Measurements from ENCODE around the gene KLHL2. TPM values are rescaled to one million over a fixed set of nuclear protein-coding genes. Genes with fewer than 3 reads are reported as not detected.
"Not testable (repeated sequence)": the region's sequence is repeated elsewhere in the genome, so short reads cannot be mapped to it uniquely, and the experiment has no call there.

The KLHL2 gene
- total and polyA plus RNA-seq, 5 donors, result 5.3 to 15.5 (median 10.6) TPM

DNA sequence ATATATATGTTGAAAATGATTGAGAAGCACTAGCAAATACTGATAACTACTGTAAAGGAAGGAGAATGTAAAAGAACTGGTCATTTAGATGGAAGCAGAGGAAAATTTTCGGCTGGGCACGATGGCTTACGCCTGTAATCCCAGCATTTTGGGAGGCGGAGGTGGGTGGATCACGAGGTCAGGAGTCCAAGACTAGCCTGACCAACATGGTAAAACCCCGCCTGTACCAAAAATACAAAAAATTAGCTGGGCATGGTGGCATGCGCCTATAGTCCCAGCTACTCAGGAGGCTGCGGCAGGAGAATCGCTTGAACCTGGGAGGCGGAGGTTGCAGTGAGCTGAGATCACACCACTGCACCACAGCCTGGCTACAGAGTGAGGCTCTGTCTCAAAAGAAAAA is 22.4 kb upstream of the KLHL2 start:
- WGBS, result 95% methylated on average over 10 of the region's 10 CpGs
- intact Hi-C loops (cut with DNase I); H3K9me3 ChIP-seq (ENCODE audit: control insufficient read depth, low read length); H3K27me3 ChIP-seq (ENCODE audit: control insufficient read depth, insufficient read depth); DNase-seq; H3K4me1 ChIP-seq (ENCODE audit: control insufficient read depth, insufficient read depth, low read length); ATAC-seq; H3K27ac ChIP-seq (ENCODE audit: low read length); H3K4me3 ChIP-seq (ENCODE audit: low read length): not testable (repeated sequence)

DNA sequence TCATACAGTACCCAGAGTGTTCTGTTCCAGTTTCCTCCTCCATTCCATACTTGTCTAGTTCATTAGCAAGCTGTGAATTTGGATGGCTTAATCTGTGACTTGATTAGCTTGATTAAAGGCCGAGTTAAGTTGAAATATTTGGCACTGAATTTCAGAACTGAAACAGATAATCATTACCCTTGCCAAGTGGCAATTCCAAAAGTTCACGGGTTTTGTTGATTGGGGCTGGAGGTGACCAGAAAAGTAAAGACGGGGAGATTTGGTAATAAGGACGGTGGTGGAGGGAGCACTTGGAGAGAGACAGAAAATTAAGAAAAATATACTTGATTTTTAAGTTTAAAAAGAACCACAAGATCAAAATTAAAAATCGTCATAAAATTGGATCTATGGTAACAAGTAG is 21.9 kb upstream of the KLHL2 start:
- no peaks in the 10 kb centered on the region for H3K4me1 ChIP-seq (ENCODE audit: control insufficient read depth, insufficient read depth, low read length)
- no peaks in the 10 kb centered on the region for H3K27me3 ChIP-seq (ENCODE audit: control insufficient read depth, insufficient read depth)
- no peak overlapping the region for H3K27ac ChIP-seq (ENCODE audit: low read length)
- no peak for DNase-seq
- H3K9me3 ChIP-seq (ENCODE audit: control insufficient read depth, low read length), result no peaks in the 10 kb centered on the region
- no peak overlapping the region for H3K4me3 ChIP-seq (ENCODE audit: low read length)
- ATAC-seq, result no peak
- 71% methylated on average over 5 of the region's 5 CpGs for WGBS
- intact Hi-C loops (cut with DNase I), result no loop called here

DNA sequence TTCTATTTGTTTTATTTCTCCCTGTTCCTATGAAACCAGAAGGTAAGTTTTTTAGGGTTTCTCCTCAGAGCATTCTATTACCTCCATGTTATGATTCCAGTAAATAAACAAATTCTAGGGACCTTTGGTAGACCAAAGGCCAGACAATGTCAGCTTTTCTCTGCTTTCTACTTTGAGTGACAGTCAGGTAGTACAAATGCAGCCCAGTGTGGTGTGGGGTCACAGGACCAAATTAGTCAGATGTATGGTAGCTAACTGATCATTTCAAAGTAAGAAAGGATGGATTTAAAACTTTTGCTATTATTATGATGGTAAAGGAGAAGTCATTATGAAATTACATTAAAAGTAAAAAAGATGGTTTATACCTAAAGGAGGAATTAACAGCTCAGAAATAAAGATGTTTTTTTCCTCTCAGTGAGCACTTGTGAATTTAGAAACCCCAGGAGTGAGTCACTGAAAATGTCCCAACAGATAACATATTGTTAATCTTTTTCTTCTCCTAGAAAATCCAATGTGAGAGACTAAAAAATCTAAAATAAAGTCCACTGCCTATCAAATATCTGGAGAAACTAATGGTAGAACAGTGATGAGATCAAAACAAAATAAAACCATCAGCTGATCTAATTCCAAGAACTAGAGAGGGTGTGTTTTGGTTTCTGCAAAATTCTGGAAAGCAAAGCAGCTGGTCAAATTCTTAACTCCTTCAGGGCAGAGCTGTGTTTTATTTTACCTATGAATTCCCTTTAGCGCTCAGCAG is 16.6 kb upstream of the KLHL2 start:
- intact Hi-C loops (cut with DNase I), result no loop called here
- Histone ChIP-seq H3K27ac (ENCODE audit: low read length) (no peak overlapping the region), H3K9me3 (ENCODE audit: control insufficient read depth, low read length) (no peaks in the 10 kb centered on the region), H3K4me1 (ENCODE audit: control insufficient read depth, insufficient read depth, low read length) (no peaks in the 10 kb centered on the region), H3K4me3 (ENCODE audit: low read length) (no peak overlapping the region), H3K27me3 (ENCODE audit: control insufficient read depth, insufficient read depth) (no peaks in the 10 kb centered on the region)
- ATAC-seq (no peak), DNase-seq (no peak)
- 90% methylated on average over 1 of the region's 1 CpG for WGBS

DNA sequence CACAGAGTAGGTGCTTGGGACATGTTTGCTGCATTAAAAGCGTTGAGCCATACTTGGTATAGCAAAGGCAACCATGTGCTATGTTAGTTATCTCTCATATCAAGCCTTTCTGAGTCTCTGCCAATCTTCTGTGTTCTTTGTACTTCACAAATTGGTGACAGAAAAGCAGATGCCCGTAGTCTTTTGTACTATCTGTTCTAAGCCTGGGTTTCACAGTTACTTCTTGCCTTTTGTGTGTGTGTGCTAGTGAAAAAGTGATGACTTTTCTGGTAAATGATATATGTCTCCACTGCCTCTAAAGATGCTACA is 16.1 kb upstream of the KLHL2 start:
- no peaks in the 10 kb centered on the region for H3K9me3 ChIP-seq (ENCODE audit: control insufficient read depth, low read length)
- 52% methylated on average over 2 of the region's 2 CpGs for WGBS
- H3K27me3 ChIP-seq (ENCODE audit: control insufficient read depth, insufficient read depth), result no peaks in the 10 kb centered on the region
- DNase-seq (no peak), ATAC-seq (no peak)
- no peak overlapping the region for H3K27ac ChIP-seq (ENCODE audit: low read length)
- intact Hi-C loops (cut with DNase I), result no loop called here
- no peaks in the 10 kb centered on the region for H3K4me1 ChIP-seq (ENCODE audit: control insufficient read depth, insufficient read depth, low read length)
- no peak overlapping the region for H3K4me3 ChIP-seq (ENCODE audit: low read length)

DNA sequence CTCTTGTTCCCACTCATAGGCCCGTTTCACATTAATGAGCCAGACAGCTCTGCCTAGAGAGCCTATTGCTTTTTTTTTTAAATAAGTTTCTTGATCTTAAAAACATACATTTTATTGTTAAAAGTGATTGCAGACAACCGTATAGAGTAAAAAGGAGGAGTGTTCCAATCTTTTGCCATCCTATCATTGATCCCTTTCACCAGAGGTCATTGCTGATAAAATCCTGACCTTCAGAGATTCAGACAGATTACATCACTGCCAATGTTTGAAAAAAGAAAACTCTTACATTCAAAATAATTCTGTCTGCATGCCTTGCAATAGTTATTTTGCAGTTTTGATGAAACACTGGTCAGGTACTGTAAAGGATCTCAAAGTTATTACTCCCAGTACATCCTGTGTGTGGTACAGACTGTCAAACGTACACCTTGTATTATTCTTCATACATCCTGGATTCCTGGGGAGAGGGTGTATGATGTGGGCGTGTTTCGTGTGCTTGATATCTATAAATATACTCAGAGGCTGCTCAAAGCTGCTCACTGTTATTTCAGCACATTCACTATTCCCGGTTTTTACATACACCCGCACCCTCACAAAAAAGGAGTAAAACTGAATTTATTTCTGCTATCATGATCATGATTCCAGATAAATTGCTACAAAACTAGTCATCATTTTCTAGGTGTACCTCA is 15.4 kb upstream of the KLHL2 start:
- Histone ChIP-seq H3K4me3 (ENCODE audit: low read length) (no peak overlapping the region), H3K27me3 (ENCODE audit: control insufficient read depth, insufficient read depth) (no peaks in the 10 kb centered on the region), H3K9me3 (ENCODE audit: control insufficient read depth, low read length) (no peaks in the 10 kb centered on the region), H3K4me1 (ENCODE audit: control insufficient read depth, insufficient read depth, low read length) (no peaks in the 10 kb centered on the region), H3K27ac (ENCODE audit: low read length) (no peak overlapping the region)
- intact Hi-C loops (cut with DNase I), result no loop called here
- no peak for DNase-seq
- WGBS, result 58% methylated on average over 7 of the region's 7 CpGs
- no peak for ATAC-seq

DNA sequence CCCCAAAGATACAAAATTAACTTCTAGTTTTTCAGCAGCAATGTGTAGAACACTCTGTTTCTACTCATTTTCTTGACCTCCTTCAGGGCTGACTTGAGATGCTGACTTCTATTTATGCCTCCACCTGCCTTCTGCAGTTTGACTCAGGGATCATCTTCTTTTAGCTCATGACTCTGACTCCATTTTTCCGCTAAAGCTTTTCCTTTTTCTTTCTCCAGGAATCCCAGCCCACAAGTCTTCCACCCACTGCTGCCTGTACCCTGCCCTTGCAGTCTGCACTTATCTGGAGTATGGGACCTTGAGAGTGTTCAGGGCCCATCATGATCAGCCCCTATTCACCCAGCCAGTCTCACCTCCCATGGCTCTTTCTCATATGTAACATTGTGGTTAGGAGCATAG is 14.9 kb upstream of the KLHL2 start:
- ATAC-seq, result no peak
- 91% methylated on average over 1 of the region's 1 CpG for WGBS

DNA sequence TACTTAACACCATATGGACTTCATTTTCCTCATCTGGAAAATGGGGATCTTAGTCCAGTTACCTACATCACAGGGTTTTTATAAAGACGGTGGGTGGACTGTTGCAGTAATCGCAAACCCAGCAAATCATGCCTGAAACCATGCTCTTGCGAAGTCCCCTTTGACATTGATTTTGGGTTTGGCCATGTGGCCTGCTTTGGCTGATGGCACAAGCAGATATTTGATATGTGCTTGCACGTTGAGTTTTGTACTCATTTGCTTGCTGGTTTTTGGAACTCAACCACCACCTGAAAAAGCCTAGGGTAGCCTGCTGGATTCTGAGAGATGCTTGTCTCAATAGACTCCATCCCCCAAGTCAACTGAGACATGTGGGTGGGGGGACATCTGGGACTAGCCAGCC is 14.4 kb upstream of the KLHL2 start:
- DNase-seq, result no peak
- H3K4me1 ChIP-seq (ENCODE audit: control insufficient read depth, insufficient read depth, low read length), result no peaks in the 10 kb centered on the region
- 93% methylated on average over 4 of the region's 4 CpGs for WGBS
- ATAC-seq, result no peak
- intact Hi-C loops (cut with DNase I), result no loop called here
- no peak overlapping the region for H3K27ac ChIP-seq (ENCODE audit: low read length)
- H3K9me3 ChIP-seq (ENCODE audit: control insufficient read depth, low read length), result no peaks in the 10 kb centered on the region
- H3K4me3 ChIP-seq (ENCODE audit: low read length), result no peak overlapping the region
- no peaks in the 10 kb centered on the region for H3K27me3 ChIP-seq (ENCODE audit: control insufficient read depth, insufficient read depth)

More for the DNA sequence above, 14.9 kb upstream of the KLHL2 start:
- no peak overlapping the region for H3K4me3 ChIP-seq (ENCODE audit: low read length)
- H3K27me3 ChIP-seq (ENCODE audit: control insufficient read depth, insufficient read depth), result no peaks in the 10 kb centered on the region
- H3K4me1 ChIP-seq (ENCODE audit: control insufficient read depth, insufficient read depth, low read length), result no peaks in the 10 kb centered on the region
- no peak for DNase-seq
- no peaks in the 10 kb centered on the region for H3K9me3 ChIP-seq (ENCODE audit: control insufficient read depth, low read length)
- intact Hi-C loops (cut with DNase I), result no loop called here
- H3K27ac ChIP-seq (ENCODE audit: low read length), result no peak overlapping the region

DNA sequence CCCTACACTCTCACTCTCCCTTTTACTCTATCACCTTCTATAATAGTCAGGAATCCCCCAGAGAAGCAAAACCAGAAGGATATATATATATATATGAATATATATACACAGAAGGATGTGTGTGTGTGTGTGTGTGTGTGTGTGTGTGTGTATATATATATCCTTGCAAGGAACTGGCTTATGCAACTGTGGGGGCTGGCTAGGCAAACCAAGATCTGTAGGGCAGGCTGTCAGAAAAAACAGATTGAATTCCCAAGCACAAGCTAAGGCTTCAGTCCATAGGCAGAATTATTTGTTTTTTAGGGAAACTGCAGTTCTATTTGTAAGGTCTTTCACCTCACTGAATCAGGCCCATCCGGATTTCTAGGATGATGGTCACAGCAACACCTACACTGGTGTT is 13.0 kb upstream of the KLHL2 start:
- no peaks in the 10 kb centered on the region for H3K4me1 ChIP-seq (ENCODE audit: control insufficient read depth, insufficient read depth, low read length)
- no peak overlapping the region for H3K27ac ChIP-seq (ENCODE audit: low read length)
- H3K27me3 ChIP-seq (ENCODE audit: control insufficient read depth, insufficient read depth), result no peaks in the 10 kb centered on the region
- no peaks in the 10 kb centered on the region for H3K9me3 ChIP-seq (ENCODE audit: control insufficient read depth, low read length)
- 95% methylated on average over 1 of the region's 1 CpG for WGBS
- no peak for DNase-seq
- intact Hi-C loops (cut with DNase I), result no loop called here
- ATAC-seq, result no peak
- no peak overlapping the region for H3K4me3 ChIP-seq (ENCODE audit: low read length)

DNA sequence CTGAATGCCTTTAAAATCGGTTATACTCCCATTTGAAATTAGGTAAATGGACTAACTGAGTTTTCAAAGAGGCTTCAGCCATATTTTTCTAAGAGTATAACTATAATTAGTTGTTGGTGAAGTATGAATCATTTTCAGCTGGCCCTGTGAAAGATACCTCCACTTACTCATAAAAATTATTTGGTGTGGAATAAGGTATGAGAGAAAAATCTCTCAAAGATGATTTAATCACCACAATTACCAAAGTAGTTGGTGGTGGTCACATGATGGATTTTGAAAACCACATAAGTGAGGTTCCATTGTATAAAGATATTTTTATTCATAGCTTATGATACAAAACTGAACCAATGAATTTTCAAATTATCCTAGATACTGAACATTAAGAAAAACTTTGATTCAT is 9.0 kb upstream of the KLHL2 start:
- no peak for DNase-seq
- intact Hi-C loops (cut with DNase I), result no loop called here
- no peaks in the 10 kb centered on the region for H3K9me3 ChIP-seq (ENCODE audit: control insufficient read depth, low read length)
- H3K4me3 ChIP-seq (ENCODE audit: low read length), result no peak overlapping the region
- H3K27me3 ChIP-seq (ENCODE audit: control insufficient read depth, insufficient read depth), result no peaks in the 10 kb centered on the region
- H3K27ac ChIP-seq (ENCODE audit: low read length), result no peak overlapping the region
- no peaks in the 10 kb centered on the region for H3K4me1 ChIP-seq (ENCODE audit: control insufficient read depth, insufficient read depth, low read length)
- 80% methylated on average over 1 of the region's 1 CpG for WGBS
- ATAC-seq, result no peak

DNA sequence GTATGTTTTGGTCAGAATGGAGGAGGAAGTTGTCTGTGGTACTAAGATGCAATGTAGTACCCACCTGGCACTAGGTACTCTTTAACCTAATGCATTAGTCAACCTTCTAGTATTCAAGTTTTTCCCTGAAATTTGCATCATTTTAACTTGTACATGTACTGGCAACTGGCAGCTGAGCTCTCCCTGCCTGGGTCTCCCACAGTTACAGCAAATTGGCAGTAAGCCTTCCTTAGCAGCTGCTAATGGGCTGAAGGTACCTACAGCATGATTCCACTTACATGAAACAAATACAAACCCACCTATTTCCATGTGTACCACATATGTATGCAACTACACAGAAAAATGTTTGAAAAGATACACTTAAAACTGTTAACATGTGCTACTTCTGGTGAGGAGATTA is 8.1 kb upstream of the KLHL2 start:
- Histone ChIP-seq H3K27me3 (ENCODE audit: control insufficient read depth, insufficient read depth) (no peaks in the 10 kb centered on the region), H3K27ac (ENCODE audit: low read length) (no peak overlapping the region), H3K4me3 (ENCODE audit: low read length) (no peak overlapping the region), H3K4me1 (ENCODE audit: control insufficient read depth, insufficient read depth, low read length) (no peaks in the 10 kb centered on the region), H3K9me3 (ENCODE audit: control insufficient read depth, low read length) (no peaks in the 10 kb centered on the region)
- ATAC-seq, result no peak
- intact Hi-C loops (cut with DNase I), result no loop called here
- DNase-seq, result no peak

DNA sequence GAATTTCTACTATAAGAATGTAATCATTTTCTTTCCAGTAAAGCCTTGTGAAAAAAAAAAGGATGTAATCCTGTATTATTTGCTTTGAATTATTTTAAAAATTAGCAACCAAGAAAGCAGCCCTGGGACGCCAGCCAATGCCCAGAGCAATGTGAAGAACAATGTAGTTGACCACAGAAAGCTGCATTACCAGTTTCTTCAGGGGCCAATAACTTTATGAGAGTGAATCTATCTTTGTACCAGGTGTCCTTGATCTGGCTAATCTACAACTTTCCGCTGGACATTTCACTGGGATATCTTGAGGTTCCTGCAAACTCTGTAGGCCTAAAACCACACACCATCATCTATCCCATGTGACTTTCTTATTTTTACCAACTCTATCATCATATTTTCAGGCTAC is 7.6 kb upstream of the KLHL2 start:
- H3K9me3 ChIP-seq (ENCODE audit: control insufficient read depth, low read length), result no peaks in the 10 kb centered on the region
- intact Hi-C loops (cut with DNase I), result loop anchor here in 2 of 4 donors (10.0 kb wide), 1 partner anchor 125 kb away; the partner anchor contains the start of gene MSMO1 (in 2 of the 2)
- no peak overlapping the region for H3K27ac ChIP-seq (ENCODE audit: low read length)
- H3K4me1 ChIP-seq (ENCODE audit: control insufficient read depth, insufficient read depth, low read length), result no peaks in the 10 kb centered on the region
- no peaks in the 10 kb centered on the region for H3K27me3 ChIP-seq (ENCODE audit: control insufficient read depth, insufficient read depth)
- ATAC-seq, result no peak
- no peak overlapping the region for H3K4me3 ChIP-seq (ENCODE audit: low read length)
- 93% methylated on average over 2 of the region's 2 CpGs for WGBS
- no peak for DNase-seq
